ENCODE results near the gene CBX1.

- TF ChIP-seq CTCF (IDR thresholded peaks at IDR 0.05) (no peak), POLR2AphosphoS5 (IDR thresholded peaks at IDR 0.05) (no peak)
Measured at GRCh38 chr17:48047113-48047740, 54.1 kb downstream of the CBX1 start.

Data from upper lobe of left lung (tissue), 4 donors.